PFSK-1 (cell line): ENCODE measurements around the gene CHRNA7.

Source experiments
- SIN3A ChIP-seq: IDR thresholded peaks from 2 replicates; pipeline ENCODE4 v1.6.1; 2012; ENCODE audit warnings: mild to moderate bottlenecking, low read length, moderate library complexity, borderline replicate concordance; ENCODE audit not compliant: insufficient read depth
- TAF1 ChIP-seq: IDR thresholded peaks from 2 replicates; pipeline ENCODE4 v1.6.1; 2012; ENCODE audit warnings: low read length, control low read depth, borderline replicate concordance; ENCODE audit not compliant: insufficient read depth
- TF ChIP-seq, protein P1 (sequence below), 2 experiments: IDR thresholded peaks; 2 replicates each; pipeline versions ENCODE4 v1.6.1 to v1.8.0; 2011 to 2012; ENCODE audit warnings: low read depth in 2 of 2, low read length in 2 of 2, control low read depth in 1 of 2, inconsistent platforms in 1 of 2, mild to moderate bottlenecking in 1 of 2, moderate library complexity in 1 of 2; ENCODE audit not compliant: insufficient read depth in 1 of 2

DNA sequence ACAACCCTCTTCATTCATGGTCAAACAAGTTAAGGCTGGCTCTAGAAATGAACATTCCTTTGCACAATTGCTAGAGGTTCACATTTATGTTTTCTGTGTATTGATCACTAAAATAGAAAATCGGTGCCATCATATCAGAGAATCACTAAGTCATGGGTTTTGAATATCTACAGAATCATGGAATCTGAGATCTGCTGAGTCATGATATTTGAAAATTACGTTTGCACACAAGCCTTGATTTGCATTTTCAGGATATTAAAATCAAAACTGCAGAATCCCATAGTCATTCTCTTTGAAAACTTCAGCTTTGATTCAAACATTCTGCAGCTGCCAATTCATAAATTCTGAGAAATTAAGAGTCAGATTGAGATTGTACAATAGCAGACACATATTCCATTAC lies 26.1 kb upstream of the CHRNA7 start:
- TF ChIP-seq, protein P1, sequence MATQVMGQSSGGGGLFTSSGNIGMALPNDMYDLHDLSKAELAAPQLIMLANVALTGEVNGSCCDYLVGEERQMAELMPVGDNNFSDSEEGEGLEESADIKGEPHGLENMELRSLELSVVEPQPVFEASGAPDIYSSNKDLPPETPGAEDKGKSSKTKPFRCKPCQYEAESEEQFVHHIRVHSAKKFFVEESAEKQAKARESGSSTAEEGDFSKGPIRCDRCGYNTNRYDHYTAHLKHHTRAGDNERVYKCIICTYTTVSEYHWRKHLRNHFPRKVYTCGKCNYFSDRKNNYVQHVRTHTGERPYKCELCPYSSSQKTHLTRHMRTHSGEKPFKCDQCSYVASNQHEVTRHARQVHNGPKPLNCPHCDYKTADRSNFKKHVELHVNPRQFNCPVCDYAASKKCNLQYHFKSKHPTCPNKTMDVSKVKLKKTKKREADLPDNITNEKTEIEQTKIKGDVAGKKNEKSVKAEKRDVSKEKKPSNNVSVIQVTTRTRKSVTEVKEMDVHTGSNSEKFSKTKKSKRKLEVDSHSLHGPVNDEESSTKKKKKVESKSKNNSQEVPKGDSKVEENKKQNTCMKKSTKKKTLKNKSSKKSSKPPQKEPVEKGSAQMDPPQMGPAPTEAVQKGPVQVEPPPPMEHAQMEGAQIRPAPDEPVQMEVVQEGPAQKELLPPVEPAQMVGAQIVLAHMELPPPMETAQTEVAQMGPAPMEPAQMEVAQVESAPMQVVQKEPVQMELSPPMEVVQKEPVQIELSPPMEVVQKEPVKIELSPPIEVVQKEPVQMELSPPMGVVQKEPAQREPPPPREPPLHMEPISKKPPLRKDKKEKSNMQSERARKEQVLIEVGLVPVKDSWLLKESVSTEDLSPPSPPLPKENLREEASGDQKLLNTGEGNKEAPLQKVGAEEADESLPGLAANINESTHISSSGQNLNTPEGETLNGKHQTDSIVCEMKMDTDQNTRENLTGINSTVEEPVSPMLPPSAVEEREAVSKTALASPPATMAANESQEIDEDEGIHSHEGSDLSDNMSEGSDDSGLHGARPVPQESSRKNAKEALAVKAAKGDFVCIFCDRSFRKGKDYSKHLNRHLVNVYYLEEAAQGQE (IDR thresholded peaks at IDR 0.05; ENCODE audit: insufficient read depth in 1 of 2, low read depth in 2 of 2, low read length in 2 of 2), result no peak
- TF ChIP-seq TAF1, result no peak
- TF ChIP-seq SIN3A, result no peak
